Loucy (cell line): ENCODE data around the gene POU2F1.

Source experiments
- H2AFZ ChIP-seq: fragments of 200-600 bp; sonication (generic); 2 replicates; pipeline ENCODE4 v1.6.0; 2016; ENCODE audit warnings: antibody characterized with exemption, mild to moderate bottlenecking, low read length, moderate library complexity
- H3F3A ChIP-seq: fragments of 200-600 bp; 2 replicates; pipeline ENCODE4 v1.6.0; 2016; ENCODE audit warnings: antibody characterized with exemption, low read depth, mild to moderate bottlenecking
- H3K27me3 ChIP-seq: fragments of 200-600 bp; sonication (generic); 2 replicates; pipeline ENCODE4 v1.6.1; 2014; ENCODE audit warnings: low read length, mild to moderate bottlenecking; ENCODE audit not compliant: insufficient read depth, poor library complexity, severe bottlenecking
- H3K36me3 ChIP-seq: fragments of 200-600 bp; sonication (generic); 2 replicates; pipeline ENCODE4 v1.6.1; 2016; ENCODE audit warnings: low read length; ENCODE audit not compliant: insufficient read depth
- H3K4me1 ChIP-seq: fragments of 200-600 bp; sonication (generic); 2 replicates; pipeline ENCODE4 v1.5.1; 2014; ENCODE audit warnings: low read length, mild to moderate bottlenecking; ENCODE audit not compliant: insufficient read depth, poor library complexity, severe bottlenecking
- H3K4me2 ChIP-seq: fragments of 200-600 bp; sonication (generic); 2 replicates; pipeline ENCODE4 v1.6.0; 2014; ENCODE audit warnings: antibody characterized with exemption, low read length, low read depth, mild to moderate bottlenecking; ENCODE audit not compliant: poor library complexity, severe bottlenecking
- H3K4me3 ChIP-seq: fragments of 200-600 bp; sonication (generic); 2 replicates; pipeline ENCODE4 v1.5.1; 2014; ENCODE audit warnings: low read length, mild to moderate bottlenecking, mixed read lengths; ENCODE audit not compliant: poor library complexity, severe bottlenecking
- H3K79me2 ChIP-seq: fragments of 200-600 bp; sonication (generic); 2 replicates; pipeline ENCODE4 v1.6.1; 2014; ENCODE audit warnings: low read length; ENCODE audit not compliant: insufficient read depth
- H3K9ac ChIP-seq: fragments of 200-600 bp; sonication (generic); 2 replicates; pipeline ENCODE4 v1.6.0; 2014; ENCODE audit warnings: mild to moderate bottlenecking, low read depth, low read length, moderate library complexity; ENCODE audit not compliant: poor library complexity, severe bottlenecking
- H3K9me2 ChIP-seq: fragments of 200-600 bp; sonication (generic); replicated peaks from 2 replicates; pipeline ENCODE4 v1.6.1; 2016; ENCODE audit warnings: low read depth, low read length, mixed read lengths
- H3K9me3 ChIP-seq: fragments of 200-600 bp; sonication (generic); 2 replicates; pipeline ENCODE4 v1.6.1; 2014; ENCODE audit warnings: mild to moderate bottlenecking, antibody characterized with exemption, low read length, low read depth; ENCODE audit not compliant: insufficient read depth
- H4K20me1 ChIP-seq: fragments of 200-600 bp; sonication (generic); 2 replicates; pipeline ENCODE4 v1.6.0; 2014; ENCODE audit warnings: antibody characterized with exemption, low read length, mild to moderate bottlenecking; ENCODE audit not compliant: insufficient read depth, poor library complexity, severe bottlenecking
- CTCF ChIP-seq: fragments of 200-600 bp; sonication (generic); conservative IDR thresholded peaks from 2 replicates; pipeline ENCODE4 v1.5.1; 2014; ENCODE audit warnings: mild to moderate bottlenecking, antibody characterized with exemption, low read length
- EZH2phosphoT487 ChIP-seq: fragments of 200-600 bp; IDR thresholded peaks from 2 replicates; pipeline ENCODE4 v1.6.1; 2018; ENCODE audit warnings: antibody characterized with exemption, mild to moderate bottlenecking, moderate library complexity, borderline replicate concordance

POU2F1 gene

GRCh38 chr1:167220537-167221125, at the start of gene POU2F1:
POU2F1 (plus strand) TSS chr1:167220886; CDS start chr1:167220898, 12 bp downstream.
- Histone ChIP-seq H3K36me3 (no peaks in the 10 kb centered on the region), H2AFZ (peak within 1 kb of the TSS; percentile 96), H3K4me3 (peak within 1 kb of the TSS; percentile 97), H3K9me3 (no peaks in the 10 kb centered on the region), H3K79me2 (peaks cover 58% of the 10 kb centered on the region), H3K4me1 (peaks cover 50% of the 10 kb centered on the region), H4K20me1 (peaks cover 38% of the 10 kb centered on the region), H3K9ac (peak within 1 kb of the TSS; percentile 91), H3K9me2 (no peaks in the 10 kb centered on the region), H3F3A (peaks cover 14% of the 10 kb centered on the region), H3K4me2 (peak within 1 kb of the TSS; percentile 95), H3K27me3 (no peaks in the 10 kb centered on the region)
- TF ChIP-seq CTCF, result peak; percentile 67
- no peak for TF ChIP-seq EZH2phosphoT487

GRCh38 chr1:167171286-167171929, 49.3 kb upstream of the POU2F1 start:
- H3K27me3 ChIP-seq, result no peaks in the 10 kb centered on the region
- no peak overlapping the region for H3K4me3 ChIP-seq
- H3K9me3 ChIP-seq, result no peaks in the 10 kb centered on the region
- no peak overlapping the region for H3K4me2 ChIP-seq
- no peaks in the 10 kb centered on the region for H3K36me3 ChIP-seq
- H4K20me1 ChIP-seq, result no peaks in the 10 kb centered on the region
- TF ChIP-seq EZH2phosphoT487 (no peak), CTCF (peak; percentile 32; the same call in 1 of the 2 replicates)
- no peak overlapping the region for H2AFZ ChIP-seq
- no peaks in the 10 kb centered on the region for H3K9me2 ChIP-seq
- H3F3A ChIP-seq, result no peaks in the 10 kb centered on the region
- no peak overlapping the region for H3K9ac ChIP-seq
- no peaks in the 10 kb centered on the region for H3K79me2 ChIP-seq
- H3K4me1 ChIP-seq, result peaks cover 49% of the 10 kb centered on the region

- Histone ChIP-seq H3K9ac (no peak overlapping the region), H3K4me2 (no peak overlapping the region), H3K4me1 (peaks cover 44% of the 10 kb centered on the region), H4K20me1 (no peaks in the 10 kb centered on the region), H3K79me2 (no peaks in the 10 kb centered on the region), H2AFZ (peak overlapping the region; percentile 6; the same call in 1 of the 2 replicates), H3K4me3 (no peak overlapping the region), H3K9me2 (no peaks in the 10 kb centered on the region), H3K27me3 (no peaks in the 10 kb centered on the region), H3K9me3 (no peaks in the 10 kb centered on the region), H3K36me3 (no peaks in the 10 kb centered on the region), H3F3A (no peaks in the 10 kb centered on the region)
- no peak for TF ChIP-seq EZH2phosphoT487
- TF ChIP-seq CTCF, result no peak
These were observed 47.0 kb upstream of the POU2F1 start for GRCh38 chr1:167173516-167174184.
